SK-N-SH (cell line): ENCODE results near the gene NEK7. TPM values are rescaled to one million over a fixed set of nuclear protein-coding genes. Genes with fewer than 3 reads are reported as not detected.

ENCODE experiments used
- CTCF ChIA-PET: fragments of 300-600, 350-600 bp; formaldehyde crosslinking; extraction: SDS; loops from one replicate; lab custom pipeline; 2021; lab: Yijun Ruan, JAX
- POLR2A ChIA-PET: fragments of 350-600 bp; sonication (Branson Sonifier 250); formaldehyde crosslinking; extraction: SDS; loops from one replicate; lab custom pipeline; 2020; ENCODE audit warnings: antibody characterized with exemption, inconsistent platforms; lab: Yijun Ruan, JAX
- DNase-seq: peaks from one replicate; pipeline ENCODE4 v3.0.0; 2012
- H2AFZ ChIP-seq: fragments of 200-600 bp; sonication (generic); 2 replicates; pipeline ENCODE4 v1.8.1; 2016; ENCODE audit warnings: antibody characterized with exemption, mild to moderate bottlenecking, low read depth
- H3F3A ChIP-seq: fragments of 200-600 bp; sonication (generic); replicated peaks from 2 replicates; pipeline ENCODE3; 2016; ENCODE audit warnings: antibody characterized with exemption, mild to moderate bottlenecking; ENCODE audit not compliant: insufficient read depth
- H3K27ac ChIP-seq, 2 experiments: fragments of 200-500 bp in 1 of 2; fragments of 200-600 bp in 1 of 2; sonication (Bioruptor generic) in 1 of 2; sonication (generic), shearing (Covaris generic) in 1 of 2; 2 replicates each; pipeline versions ENCODE4 v1.5.1 to v1.6.1; 2014 to 2016; ENCODE audit warnings: low read depth in 2 of 2, inconsistent platforms in 1 of 2, low read length in 1 of 2, mild to moderate bottlenecking in 1 of 2, mixed read lengths in 1 of 2
- H3K27me3 ChIP-seq: fragments of 200-600 bp; sonication (generic), shearing (Covaris generic); 2 replicates; pipeline ENCODE4 v1.6.1; 2016; ENCODE audit warnings: mixed run types; ENCODE audit not compliant: insufficient read depth
- H3K36me3 ChIP-seq, 2 experiments: fragments of 200-500 bp in 1 of 2; fragments of 200-600 bp in 1 of 2; sonication (Bioruptor generic) in 1 of 2; sonication (generic) in 1 of 2; replicated peaks in 1 of 2; 2 replicates each; pipeline versions ENCODE3 to v1.5.1; 2014 to 2016; ENCODE audit warnings: low read length in 1 of 2, mild to moderate bottlenecking in 1 of 2; ENCODE audit not compliant: insufficient read depth in 2 of 2, control insufficient read depth in 1 of 2
- H3K4me1 ChIP-seq, 2 experiments: fragments of 200-500 bp in 1 of 2; fragments of 200-600 bp in 1 of 2; sonication (Bioruptor generic) in 1 of 2; sonication (generic), shearing (Covaris generic) in 1 of 2; 2 replicates each; pipeline versions ENCODE4 v1.5.1 to v1.6.1; 2014 to 2016; ENCODE audit warnings: low read depth in 1 of 2, low read length in 1 of 2, mixed run types in 1 of 2; ENCODE audit not compliant: insufficient read depth in 2 of 2, control insufficient read depth in 1 of 2
- H3K4me2 ChIP-seq: fragments of 200-600 bp; sonication (generic), shearing (Covaris generic); 2 replicates; pipeline ENCODE4 v1.6.1; 2017; ENCODE audit warnings: mixed run types
- H3K4me3 ChIP-seq, 2 experiments: fragments of 200-500 bp in 1 of 2; fragments of 200-600 bp in 1 of 2; sonication (Bioruptor generic) in 1 of 2; sonication (generic), shearing (Covaris generic) in 1 of 2; 2 replicates each; pipeline versions ENCODE4 v1.5.1 to v1.8.1; 2014 to 2016; ENCODE audit warnings: low read depth in 2 of 2, inconsistent platforms in 1 of 2, low read length in 1 of 2, mild to moderate bottlenecking in 1 of 2, mixed read lengths in 1 of 2, moderate library complexity in 1 of 2
- H3K79me2 ChIP-seq: fragments of 200-600 bp; sonication (generic); 2 replicates; pipeline ENCODE4 v1.8.1; 2017; ENCODE audit warnings: mild to moderate bottlenecking; ENCODE audit not compliant: insufficient read depth
- H3K9ac ChIP-seq: fragments of 200-600 bp; sonication (generic); 2 replicates; pipeline ENCODE4 v1.6.1; 2017; ENCODE audit warnings: mixed run types
- H3K9me2 ChIP-seq: fragments of 200-600 bp; sonication (generic); 2 replicates; pipeline ENCODE4 v1.6.1; 2017; ENCODE audit warnings: mixed run types
- H3K9me3 ChIP-seq: fragments of 200-600 bp; sonication (generic); 2 replicates; pipeline ENCODE4 v1.6.1; 2017; ENCODE audit warnings: mixed run types, mild to moderate bottlenecking, moderate library complexity
- H4K20me1 ChIP-seq: fragments of 200-600 bp; sonication (generic); 2 replicates; pipeline ENCODE4 v1.6.1; 2017; ENCODE audit warnings: mild to moderate bottlenecking, mixed run types; ENCODE audit not compliant: insufficient read depth
- CHD2 ChIP-seq: fragments of 150-350 bp; IDR thresholded peaks from 2 replicates; pipeline ENCODE4 v1.6.1; 2018; ENCODE audit warnings: low read length; ENCODE audit not compliant: partially characterized antibody
- CTCF ChIP-seq: fragments of 200-600 bp; sonication (generic); IDR thresholded peaks from 2 replicates; pipeline ENCODE4 v1.6.1; 2017; ENCODE audit warnings: antibody characterized with exemption, mild to moderate bottlenecking, moderate library complexity
- ELF1 ChIP-seq: IDR thresholded peaks from 2 replicates; pipeline ENCODE4 v1.4.0; 2012
- FOSL2 ChIP-seq: IDR thresholded peaks from 2 replicates; pipeline ENCODE4 v1.4.0; 2012; ENCODE audit warnings: low read depth, mild to moderate bottlenecking, moderate library complexity, borderline replicate concordance
- PBX3 ChIP-seq: IDR thresholded peaks from 2 replicates; pipeline ENCODE4; 2012
- POLR2AphosphoS5 ChIP-seq: IDR thresholded peaks from 2 replicates; pipeline ENCODE4 v1.6.1; 2012; ENCODE audit warnings: low read depth, low read length
- RXRA ChIP-seq: IDR thresholded peaks from 2 replicates; pipeline ENCODE4 v1.4.0; 2012; ENCODE audit warnings: low read depth, mild to moderate bottlenecking, borderline replicate concordance
- SIN3A ChIP-seq: IDR thresholded peaks from 2 replicates; pipeline ENCODE4 v1.6.1; 2012; ENCODE audit warnings: low read depth, mild to moderate bottlenecking, low read length, moderate library complexity, borderline replicate concordance
- TCF12 ChIP-seq: IDR thresholded peaks from 2 replicates; pipeline ENCODE4 v1.4.0; 2012
- TEAD4 ChIP-seq: IDR thresholded peaks from 2 replicates; pipeline ENCODE4 v1.4.0; 2012; ENCODE audit warnings: mild to moderate bottlenecking, borderline replicate concordance; ENCODE audit not compliant: insufficient read depth
- YY1 ChIP-seq: IDR thresholded peaks from 2 replicates; pipeline ENCODE4 v1.4.0; 2012; ENCODE audit warnings: low read depth, mild to moderate bottlenecking
- WGBS: methylation state at CpG from one replicate; pipeline ENCODE4 v1.1.6; 2017; ENCODE audit warnings: low lambda C conversion rate; 5-methylcytosine and 5-hydroxymethylcytosine counted together
- polyA plus RNA-seq, 3 experiments: library from polyadenylated mRNA; depleted of rRNA; stranded (reverse); fragments of >200 nt; gene quantifications; 2 replicates each; pipeline ENCODE4 v1.2.3, GENCODE V29; 2012
- TF ChIP-seq, protein P1 (sequence below): fragments of 150-350 bp; IDR thresholded peaks from 2 replicates; pipeline ENCODE4 v1.6.1; 2016; ENCODE audit warnings: mild to moderate bottlenecking, low read depth, low read length

The NEK7 gene
- polyA plus RNA-seq, 1 of the 3 experiments (the other 2 are of a cell fraction): 85.8 TPM

- Histone ChIP-seq H3K27me3 (no peaks in the 10 kb centered on the region), H3K36me3 (peaks cover 86 to 91% of the 10 kb centered on the region in 2 experiments), H4K20me1 (no peaks in the 10 kb centered on the region), H3K9me2 (no peaks in the 10 kb centered on the region), H3K27ac (no peak overlapping the region), H2AFZ (no peak overlapping the region), H3K4me2 (no peak overlapping the region), H3F3A (peaks cover 40% of the 10 kb centered on the region), H3K9ac (no peak overlapping the region), H3K4me1 (peaks cover 5 to 7% of the 10 kb centered on the region in 2 experiments; a peak in 3 of 4 replicates), H3K4me3 (no peak overlapping the region), H3K9me3 (no peaks in the 10 kb centered on the region), H3K79me2 (peaks cover 55% of the 10 kb centered on the region)
- 93% methylated on average over 6 of the region's 6 CpGs for WGBS
- TF ChIP-seq ELF1 (no peak), RXRA (no peak), CHD2 (no peak), SIN3A (no peak), TEAD4 (no peak), CTCF (no peak), PBX3 (no peak), FOSL2 (no peak), YY1 (no peak), TCF12 (no peak)
- ChIA-PET POLR2A (no interaction called here), CTCF (interaction anchor here (0.9 kb wide), 1 partner anchor 14 kb away, joined by 3 read pairs; no protein-coding TSS in a partner anchor)
- peak; percentile 29 for DNase-seq
Measured at GRCh38 chr1:198298640-198299039, 141.8 kb downstream of the NEK7 start.

GRCh38 chr1:198300451-198300850, 143.7 kb downstream of the NEK7 start:
- no peak overlapping the region for H3K9ac ChIP-seq
- no peaks in the 10 kb centered on the region for H3K9me2 ChIP-seq
- H3K36me3 ChIP-seq: peaks cover 81 to 91% of the 10 kb centered on the region in 2 experiments
- ChIA-PET POLR2A (no interaction called here), CTCF (interaction anchor here (1.4 kb wide), 1 partner anchor 144 kb away, joined by 3 read pairs; the partner anchor contains the start of gene NEK7)
- H4K20me1 ChIP-seq: no peaks in the 10 kb centered on the region
- no peak overlapping the region for H3K4me2 ChIP-seq
- peaks cover 0 to 7% of the 10 kb centered on the region in 2 experiments; a peak in 2 of 4 replicates for H3K4me1 ChIP-seq
- no peaks in the 10 kb centered on the region for H3K9me3 ChIP-seq
- H3K27ac ChIP-seq: no peak overlapping the region
- no peak overlapping the region for H3K4me3 ChIP-seq
- no peaks in the 10 kb centered on the region for H3K27me3 ChIP-seq
- peaks cover 49% of the 10 kb centered on the region for H3F3A ChIP-seq
- H3K79me2 ChIP-seq: peaks cover 55% of the 10 kb centered on the region
- TF ChIP-seq, protein P1, sequence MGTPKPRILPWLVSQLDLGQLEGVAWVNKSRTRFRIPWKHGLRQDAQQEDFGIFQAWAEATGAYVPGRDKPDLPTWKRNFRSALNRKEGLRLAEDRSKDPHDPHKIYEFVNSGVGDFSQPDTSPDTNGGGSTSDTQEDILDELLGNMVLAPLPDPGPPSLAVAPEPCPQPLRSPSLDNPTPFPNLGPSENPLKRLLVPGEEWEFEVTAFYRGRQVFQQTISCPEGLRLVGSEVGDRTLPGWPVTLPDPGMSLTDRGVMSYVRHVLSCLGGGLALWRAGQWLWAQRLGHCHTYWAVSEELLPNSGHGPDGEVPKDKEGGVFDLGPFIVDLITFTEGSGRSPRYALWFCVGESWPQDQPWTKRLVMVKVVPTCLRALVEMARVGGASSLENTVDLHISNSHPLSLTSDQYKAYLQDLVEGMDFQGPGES: no peak
- TF ChIP-seq POLR2AphosphoS5: peak; percentile 14; the same call in 1 of the 2 replicates
- TF ChIP-seq, all 33 proteins: peak for 1
- no peak for DNase-seq
- no peak overlapping the region for H2AFZ ChIP-seq
- WGBS: 95% methylated on average over 1 of the region's 1 CpG
